ENCODE data around the gene PI4KA. TPM values are rescaled to one million over a fixed set of nuclear protein-coding genes. Genes with fewer than 3 reads are reported as not detected.
"Not testable (repeated sequence)": the region's sequence is repeated elsewhere in the genome, so short reads cannot be mapped to it uniquely, and the experiment has no call there.

PI4KA gene
- total RNA-seq, 1 donor from 2014 or later, result 117 TPM

DNA sequence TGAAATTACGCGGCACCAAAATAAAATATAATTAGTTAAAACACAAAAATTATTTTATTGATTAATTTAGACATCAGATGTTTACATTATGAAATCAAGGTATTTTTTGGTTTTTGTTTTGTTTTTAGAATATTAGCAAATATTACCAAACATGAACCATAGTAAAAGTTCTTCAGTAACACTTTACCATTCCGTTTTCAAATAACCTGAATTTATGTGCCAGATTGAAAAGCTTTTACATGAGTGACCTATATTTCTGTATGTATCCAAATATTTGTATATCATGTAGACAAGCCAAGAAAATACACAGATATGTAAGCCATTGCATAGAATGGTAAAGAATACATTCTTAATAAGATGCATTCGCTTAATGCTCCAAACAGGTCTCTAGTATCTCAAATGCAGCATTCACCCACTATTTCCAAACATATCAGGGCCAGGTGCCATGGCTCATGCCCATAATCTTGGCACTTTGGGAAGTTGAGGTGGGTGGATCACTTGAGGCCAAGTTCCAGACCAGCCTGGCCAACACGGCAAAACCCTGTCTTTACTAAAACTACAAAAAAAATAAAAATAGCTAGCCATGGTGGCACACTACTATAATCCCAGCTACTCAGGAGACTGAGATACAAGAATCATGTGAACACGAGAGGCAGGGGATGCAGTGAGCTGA is 187.1 kb downstream of the PI4KA start:
- intact Hi-C loops (cut with micrococcal nuclease), result no loop called here

DNA sequence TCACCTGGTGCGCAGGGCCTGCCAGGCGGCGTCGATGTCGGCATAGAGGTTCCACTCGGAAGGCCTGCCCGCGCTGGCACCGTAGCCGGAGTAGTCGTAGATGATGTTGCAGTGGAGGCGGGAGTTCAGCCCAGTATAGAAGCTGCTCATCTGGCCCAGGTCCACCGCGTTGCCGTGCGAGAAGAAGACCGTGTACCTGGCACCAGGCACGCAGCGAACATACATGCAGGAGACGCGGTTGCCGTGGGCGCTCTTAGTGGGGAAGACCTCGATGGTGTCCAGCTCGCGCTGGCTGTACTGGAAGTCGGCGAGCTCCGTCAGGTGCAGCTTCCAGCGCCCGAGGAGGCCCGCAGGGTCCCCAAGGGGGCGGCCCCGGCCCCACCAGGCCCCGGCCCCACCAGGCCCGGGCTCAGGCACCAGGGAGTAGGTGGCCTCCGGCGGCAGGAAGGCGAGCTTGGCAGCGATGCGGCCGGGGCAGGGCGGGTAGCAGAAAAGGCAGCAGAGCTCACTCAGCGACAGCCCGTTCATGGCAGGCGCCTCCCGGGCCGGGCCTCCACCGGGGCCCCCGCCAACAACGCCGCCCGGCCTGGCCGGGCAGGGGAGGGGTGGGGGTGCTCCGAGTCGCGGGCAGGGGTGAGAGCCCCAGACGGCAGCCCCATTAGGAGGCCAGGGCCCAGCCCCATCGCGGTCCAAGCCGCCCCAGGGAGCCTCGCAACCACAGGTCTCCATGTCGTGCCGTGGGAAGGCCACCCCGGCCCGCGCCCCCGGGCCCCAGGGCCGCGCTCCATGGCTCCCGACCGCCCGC is 188.0 kb downstream of the PI4KA start:
- intact Hi-C loops (cut with micrococcal nuclease), result not testable (repeated sequence)

DNA sequence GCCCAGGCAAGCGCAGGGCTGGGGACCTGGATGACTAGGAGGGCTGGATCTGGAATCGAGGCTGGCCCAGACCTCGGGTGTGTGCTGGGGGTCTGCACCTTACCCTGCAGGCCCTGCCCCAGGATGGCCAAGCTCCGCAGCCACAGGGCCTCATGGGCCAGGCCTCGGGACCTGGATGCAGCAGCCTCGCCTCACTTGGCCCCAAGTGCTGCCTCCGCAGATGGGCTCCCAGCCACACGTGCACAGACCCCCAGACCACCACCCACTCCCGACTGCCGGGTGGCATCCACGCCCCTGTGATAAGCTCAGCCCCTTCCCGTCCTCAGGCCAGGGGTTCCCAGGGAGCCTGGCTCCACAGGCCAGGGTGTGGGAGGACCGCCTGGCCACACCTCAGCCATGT is 188.7 kb downstream of the PI4KA start:
- intact Hi-C loops (cut with micrococcal nuclease), result not testable (repeated sequence)

DNA sequence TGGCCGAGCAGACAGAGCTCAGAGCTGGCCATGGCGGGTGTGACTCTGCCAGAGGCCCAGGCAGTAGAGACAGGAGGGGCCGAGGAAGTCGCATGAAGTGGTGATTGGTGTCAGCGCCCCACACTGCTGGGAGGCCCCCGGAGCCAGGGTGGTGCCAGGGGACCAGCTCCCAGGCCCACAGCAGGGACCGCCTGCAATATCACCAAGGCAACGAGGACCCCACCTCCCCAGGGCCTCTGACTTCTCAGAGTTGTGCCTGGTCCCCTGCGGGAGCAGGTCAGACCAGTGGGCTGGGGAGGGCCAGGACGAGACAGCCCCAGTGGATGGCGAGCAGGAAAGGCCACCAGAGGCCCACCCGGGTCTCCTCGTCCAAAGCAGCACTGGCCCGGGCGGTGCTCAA is 189.1 kb downstream of the PI4KA start:
- intact Hi-C loops (cut with micrococcal nuclease), result not testable (repeated sequence)

DNA sequence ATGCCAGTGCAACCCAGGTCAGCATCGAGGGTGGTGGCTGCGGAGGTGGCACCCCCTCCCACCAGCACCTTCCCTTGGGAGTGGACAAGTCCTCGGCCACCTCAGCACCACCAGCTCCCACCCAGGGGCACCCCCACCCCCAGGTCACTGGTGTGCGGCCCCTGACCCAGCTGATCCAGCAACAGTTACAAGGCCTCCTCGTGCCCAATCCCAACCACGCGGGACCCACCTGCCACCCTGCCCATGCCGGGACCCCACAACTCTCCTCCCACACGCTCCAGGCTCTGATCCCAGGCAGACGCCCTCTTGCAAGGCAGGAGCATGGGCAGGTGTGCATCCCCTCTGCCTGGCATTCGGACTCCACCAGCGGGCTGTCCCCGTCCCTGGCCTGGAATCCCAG is 189.8 kb downstream of the PI4KA start:
- intact Hi-C loops (cut with micrococcal nuclease), result not testable (repeated sequence)

DNA sequence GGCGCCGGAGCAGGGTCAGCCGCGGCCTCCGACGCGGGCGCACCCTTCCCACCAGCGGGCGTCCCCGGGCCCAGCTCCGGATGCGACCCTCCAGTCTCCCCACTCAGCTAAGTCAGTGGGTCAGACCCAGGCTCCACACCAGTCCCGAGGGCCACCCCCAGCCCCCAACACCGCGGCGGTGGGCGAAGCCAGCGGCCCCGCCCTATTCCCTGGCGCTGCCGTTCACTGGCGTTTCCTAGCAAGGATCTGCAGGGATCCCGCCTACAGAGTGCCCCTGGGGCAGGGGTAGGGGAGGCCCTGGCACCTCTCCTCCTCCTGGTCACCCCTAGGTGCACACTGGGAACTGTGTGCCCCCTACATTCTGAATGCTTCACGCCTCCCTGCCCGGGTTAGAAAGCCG is 190.4 kb downstream of the PI4KA start:
- intact Hi-C loops (cut with micrococcal nuclease), result not testable (repeated sequence)

DNA sequence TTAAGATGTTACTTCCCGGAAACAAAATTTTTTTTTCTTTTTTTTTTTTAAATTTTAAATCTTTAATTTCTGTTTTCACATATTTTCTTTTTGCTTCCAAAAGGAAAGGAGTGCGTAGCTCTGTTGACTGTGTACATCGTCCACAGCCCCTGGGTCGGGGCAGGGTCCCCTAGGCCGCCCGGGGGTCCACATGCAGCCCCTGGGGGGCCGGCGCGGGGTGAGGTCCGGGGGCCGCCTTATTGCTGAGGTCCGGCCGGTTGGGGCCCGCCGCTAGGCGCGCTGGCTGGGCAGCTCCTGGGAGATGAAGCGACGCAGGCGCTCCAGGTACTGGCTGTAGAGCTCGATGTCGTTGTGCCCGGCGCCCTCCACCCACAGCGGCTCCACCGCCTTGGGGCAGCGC is 191.1 kb downstream of the PI4KA start:
- intact Hi-C loops (cut with micrococcal nuclease), result not testable (repeated sequence)

DNA sequence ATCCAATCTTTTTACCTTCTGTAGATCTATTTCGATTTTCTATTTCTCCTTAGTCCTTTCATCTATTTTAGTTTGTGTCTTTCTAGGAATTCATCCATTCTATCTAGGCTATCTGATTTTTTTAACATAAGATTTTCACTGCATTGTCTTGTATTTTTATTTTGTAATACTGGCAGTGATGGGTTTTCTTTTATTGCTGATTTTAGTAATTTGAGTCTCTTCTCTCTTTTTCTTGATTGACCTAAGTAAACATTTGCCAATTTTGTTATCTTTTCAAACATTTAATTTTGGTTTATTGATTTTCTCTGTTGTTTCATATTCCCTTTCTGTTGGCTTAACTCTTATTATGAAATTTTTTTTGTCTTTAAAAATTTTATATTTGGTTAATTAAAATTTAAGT is 192.1 kb downstream of the PI4KA start:
- intact Hi-C loops (cut with micrococcal nuclease), result no loop called here

DNA sequence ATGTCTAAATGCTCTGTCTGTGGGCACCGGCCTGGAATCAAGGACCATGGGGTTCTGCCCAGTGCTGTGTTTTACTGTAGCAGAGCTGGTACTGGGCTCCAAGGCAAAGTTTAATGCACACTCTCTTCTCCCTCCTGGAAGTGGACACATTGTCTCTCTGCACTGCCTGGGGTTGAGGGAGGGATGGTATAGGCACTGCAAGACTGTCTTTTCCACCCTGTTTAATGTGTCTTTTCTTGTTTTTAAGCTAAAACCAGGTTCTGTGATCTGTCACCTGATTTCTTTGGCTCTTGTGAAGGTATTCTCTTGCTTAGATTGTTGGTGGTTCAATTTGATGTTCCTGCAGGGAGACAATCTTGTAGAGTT is 194.0 kb downstream of the PI4KA start:
- intact Hi-C loops (cut with micrococcal nuclease), result no loop called here

DNA sequence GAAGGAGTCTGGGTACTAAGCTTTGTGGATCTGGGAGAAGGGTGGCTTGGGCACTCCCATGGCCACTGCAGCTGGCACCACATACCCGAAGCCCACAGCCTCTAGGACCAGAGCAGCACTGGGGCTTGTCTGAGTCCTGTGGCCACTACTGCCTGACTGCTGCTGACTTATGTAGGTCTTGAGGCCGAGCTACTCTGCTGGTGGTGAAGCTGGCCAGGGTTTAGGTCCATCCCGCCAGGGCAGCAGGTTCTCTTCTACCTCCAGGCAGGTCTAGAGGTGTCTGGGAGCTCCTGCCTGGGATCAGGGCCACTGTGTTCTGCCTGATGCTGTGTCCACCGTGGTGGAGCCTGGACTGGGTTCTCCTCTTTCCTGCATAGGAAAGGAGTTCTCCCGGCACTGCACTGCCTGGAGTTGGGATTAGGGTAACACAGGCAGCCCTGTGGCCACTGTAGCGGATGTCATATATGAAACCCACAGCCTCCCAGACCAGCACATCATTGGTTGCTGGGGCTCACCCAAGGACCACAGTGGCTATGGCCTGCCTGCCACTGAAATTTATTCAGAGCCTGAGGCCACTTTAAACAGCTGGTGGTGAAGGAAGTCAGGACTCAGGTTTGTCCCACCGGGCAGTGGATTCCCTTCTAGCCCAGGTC is 194.5 kb downstream of the PI4KA start:
- intact Hi-C loops (cut with micrococcal nuclease), result no loop called here

DNA sequence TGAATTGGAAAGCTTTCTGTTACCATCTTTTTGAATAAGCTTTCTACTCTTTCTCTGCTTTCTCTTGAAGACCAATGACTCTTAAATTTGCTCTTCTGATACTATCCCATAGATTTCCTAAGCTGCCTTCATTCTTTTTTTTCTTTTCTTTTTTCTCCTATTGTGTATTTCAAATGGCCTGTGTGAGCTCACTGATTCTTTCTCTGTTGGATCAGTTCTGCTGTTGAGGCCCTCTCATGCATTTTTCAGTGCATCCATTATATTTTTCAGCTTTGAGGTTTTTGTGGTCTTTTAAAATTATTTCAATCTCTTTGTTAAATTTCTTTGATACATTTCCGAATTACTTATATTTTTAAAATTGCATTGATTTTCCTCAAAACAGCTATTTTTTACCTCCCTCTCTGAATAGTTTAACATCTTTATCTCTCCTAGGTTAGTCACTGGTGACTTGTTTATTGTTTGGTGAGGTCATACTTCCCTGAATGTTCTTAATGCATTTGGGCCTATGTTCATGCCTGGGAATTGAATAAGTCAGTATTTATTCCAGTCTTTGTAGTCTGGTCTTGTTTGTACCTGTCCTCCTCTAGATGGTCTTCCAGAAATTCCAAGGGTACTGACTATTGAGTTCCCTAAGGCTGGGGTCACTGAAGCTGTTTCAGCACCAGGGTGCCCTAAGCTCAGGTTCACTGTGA is 195.3 kb downstream of the PI4KA start:
- intact Hi-C loops (cut with micrococcal nuclease), result no loop called here

DNA sequence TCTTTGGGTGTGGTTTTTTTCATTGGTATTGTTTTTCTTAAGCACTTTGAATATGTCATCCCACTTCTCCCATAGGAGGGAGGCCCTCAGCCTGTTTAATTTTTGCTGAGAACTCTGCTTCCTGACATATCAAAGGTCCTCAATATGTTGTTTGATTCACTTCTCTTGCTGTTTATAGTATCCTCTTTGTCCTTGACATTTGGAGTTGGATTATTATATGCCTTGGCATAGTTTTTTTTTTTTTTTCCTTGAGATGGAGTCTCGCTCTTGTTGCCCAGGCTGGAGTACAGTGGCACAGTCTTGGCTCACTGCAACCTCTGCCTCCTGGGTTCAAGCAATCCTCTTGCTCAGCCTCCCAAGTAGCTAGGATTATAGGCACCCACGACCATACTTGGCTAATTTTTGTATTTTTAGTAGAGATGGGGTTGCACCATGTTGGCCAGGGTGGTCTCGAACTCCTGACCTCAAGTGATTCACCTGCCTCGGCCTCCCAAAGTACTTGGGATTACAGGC is 196.0 kb downstream of the PI4KA start:
- intact Hi-C loops (cut with micrococcal nuclease), result not testable (repeated sequence)

DNA sequence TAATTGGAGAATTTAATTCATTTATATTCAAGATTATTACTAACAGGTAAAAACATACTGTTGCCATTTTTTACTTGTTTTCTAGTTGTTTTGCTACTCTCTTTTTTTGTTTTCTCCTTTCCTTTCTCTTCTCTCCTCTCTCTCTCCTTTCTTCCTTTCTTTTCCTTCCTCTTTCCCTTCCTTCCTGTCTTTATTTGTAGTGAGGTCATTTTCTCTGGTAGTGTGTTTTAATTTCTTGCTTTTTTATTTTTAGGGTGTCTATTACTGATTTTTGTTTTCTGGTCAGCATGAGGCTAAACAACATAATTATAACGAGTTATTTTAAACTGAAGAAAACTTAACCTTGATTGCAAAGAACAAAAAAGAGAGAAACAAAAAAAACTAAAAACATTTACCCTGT is 197.1 kb downstream of the PI4KA start:
- intact Hi-C loops (cut with micrococcal nuclease), result no loop called here

DNA sequence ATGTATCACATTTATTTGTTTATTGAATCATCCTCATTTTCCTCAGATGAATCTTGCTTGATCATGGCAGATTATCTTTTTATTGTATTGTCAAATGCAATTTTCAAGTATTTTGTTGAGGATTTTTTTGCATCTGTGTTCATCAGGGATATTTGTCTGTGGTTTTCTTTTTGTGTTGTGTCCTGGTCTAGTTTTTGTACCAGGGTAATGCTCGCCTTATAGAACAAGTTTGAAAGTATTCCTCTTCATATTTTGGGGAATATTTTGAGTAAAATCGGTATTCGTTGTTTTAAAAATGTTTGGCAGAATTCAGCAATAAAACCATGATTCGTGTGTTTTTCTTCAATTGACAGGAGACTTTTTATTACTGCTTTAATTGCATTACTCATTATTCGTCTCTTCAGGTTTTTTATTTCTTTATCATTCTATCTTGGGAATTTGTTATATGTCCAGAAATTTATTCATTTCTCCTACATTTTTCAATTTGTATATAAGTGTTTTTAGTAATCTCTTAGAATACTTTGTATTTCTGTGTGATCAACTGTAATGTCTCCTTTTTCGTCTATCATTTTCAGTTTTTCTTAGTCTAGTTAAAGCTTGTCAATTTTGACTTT is 198.1 kb downstream of the PI4KA start:
- intact Hi-C loops (cut with micrococcal nuclease), result no loop called here

DNA sequence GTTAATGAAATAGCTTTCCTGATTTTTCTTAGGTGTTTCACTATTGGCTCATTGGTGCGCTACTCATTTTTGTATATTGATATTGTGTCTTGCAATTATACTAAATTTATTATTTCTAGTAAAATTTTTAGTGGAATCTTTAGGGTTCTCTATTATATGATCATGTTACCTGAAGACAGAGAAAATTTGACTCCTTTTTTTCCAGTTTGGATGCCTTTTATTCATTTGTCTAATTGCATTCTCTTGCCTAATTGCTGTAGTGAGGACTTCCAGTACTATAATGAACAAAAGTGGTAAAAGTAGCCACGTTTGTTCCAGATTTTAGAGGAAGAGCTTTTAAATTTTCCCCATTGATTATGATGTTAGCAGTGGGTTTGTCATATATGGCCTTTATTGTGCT is 198.7 kb downstream of the PI4KA start:
- intact Hi-C loops (cut with micrococcal nuclease), result no loop called here

DNA sequence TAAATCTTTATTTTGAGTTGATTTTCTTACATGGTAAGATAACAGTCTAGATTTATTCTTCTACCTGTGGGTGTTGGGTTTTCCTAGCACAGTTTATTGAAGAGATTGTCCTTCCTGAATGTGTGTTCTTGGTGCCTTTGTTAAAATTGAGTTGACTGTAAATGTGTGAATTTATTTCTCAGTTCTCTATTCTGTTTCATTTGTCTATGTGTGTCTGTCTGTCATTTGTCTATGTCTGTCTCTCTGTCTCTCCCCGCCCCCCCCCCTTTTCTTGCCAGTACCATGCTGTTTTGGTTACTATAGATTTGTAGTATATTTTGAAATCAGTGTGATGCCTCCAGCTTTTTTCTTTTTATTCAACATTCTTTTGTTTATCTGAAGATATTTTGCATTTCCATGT is 199.4 kb downstream of the PI4KA start:
- intact Hi-C loops (cut with micrococcal nuclease), result no loop called here

DNA sequence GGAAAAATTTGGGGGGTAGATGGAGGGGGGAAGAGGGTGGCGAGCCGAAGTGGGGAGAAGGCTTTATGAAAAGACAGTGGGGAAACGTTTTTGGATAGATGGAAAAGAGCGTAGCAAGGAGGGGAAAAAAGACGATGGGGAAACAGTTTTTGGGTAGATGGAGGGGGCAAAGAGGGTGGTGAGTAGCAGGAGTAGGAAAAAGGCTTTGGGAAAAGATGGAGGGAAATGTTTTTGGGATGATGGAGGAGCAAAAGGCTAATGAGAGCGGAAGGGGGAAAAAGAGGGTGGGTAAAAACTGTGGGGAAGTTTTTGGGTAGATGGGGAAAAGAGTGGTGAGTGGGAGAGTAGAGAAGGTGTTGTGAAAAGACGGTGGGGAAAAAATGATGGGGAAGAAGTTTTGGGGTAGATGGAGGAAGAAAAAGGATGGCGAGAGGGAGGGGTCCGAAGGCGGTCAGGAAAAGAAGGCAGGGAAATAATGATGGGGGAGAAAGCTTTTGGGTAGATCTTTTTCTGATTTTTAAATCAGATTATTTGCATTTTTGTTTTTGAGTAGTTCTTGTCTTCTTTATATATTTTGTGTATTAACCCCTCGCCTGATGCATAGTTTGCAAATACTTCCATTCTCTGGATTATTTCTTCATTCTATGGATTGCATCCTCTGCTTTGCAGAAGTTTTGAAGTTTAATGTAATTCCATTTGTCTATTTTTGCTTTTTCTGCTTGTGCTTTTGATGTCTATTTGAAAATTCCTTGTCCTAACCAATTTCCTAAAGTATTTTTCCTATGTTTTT is 200.0 kb downstream of the PI4KA start:
- intact Hi-C loops (cut with micrococcal nuclease), result no loop called here

DNA sequence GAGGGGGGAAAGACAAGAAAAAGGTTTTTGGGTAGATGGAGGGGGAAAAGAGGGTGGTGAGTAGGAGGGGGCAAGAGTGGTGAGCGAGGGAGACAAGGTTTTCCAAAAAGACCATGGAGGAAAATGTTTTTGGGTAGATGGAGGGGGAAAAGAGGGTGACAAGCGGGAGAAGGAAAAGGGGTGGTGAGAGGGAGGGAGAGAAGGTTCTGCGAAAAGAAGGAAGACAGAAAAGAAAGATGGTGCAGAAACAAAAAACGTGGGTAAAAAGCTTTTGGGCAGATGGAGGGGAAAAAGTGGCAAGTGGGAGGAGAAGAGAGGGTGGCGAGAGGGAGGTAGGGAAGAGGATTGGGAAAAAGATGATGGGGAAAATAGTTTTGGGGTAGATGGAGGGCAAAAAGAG is 200.6 kb downstream of the PI4KA start:
- intact Hi-C loops (cut with micrococcal nuclease), result no loop called here

Measured in T-helper 1 cell treated with Interleukin-12 subunit alpha and Interleukin-12 subunit beta and Interleukin-4 antibody, amounts not matched to agents 30 ng/mL and 1 ng/mL, for 36 hours (primary cell).